SK-N-MC (cell line): ENCODE measurements around the gene COL18A1.

Source experiments
- EZH2 ChIP-seq: fragments of 200-600 bp; sonication (generic); IDR thresholded peaks from one replicate; pipeline ENCODE4 v1.6.1; 2017; ENCODE audit warnings: antibody characterized with exemption
- POLR2AphosphoS5 ChIP-seq: IDR thresholded peaks from 2 replicates; pipeline ENCODE4 v1.6.1; 2012; ENCODE audit warnings: mild to moderate bottlenecking, low read depth, low read length, borderline replicate concordance

DNA sequence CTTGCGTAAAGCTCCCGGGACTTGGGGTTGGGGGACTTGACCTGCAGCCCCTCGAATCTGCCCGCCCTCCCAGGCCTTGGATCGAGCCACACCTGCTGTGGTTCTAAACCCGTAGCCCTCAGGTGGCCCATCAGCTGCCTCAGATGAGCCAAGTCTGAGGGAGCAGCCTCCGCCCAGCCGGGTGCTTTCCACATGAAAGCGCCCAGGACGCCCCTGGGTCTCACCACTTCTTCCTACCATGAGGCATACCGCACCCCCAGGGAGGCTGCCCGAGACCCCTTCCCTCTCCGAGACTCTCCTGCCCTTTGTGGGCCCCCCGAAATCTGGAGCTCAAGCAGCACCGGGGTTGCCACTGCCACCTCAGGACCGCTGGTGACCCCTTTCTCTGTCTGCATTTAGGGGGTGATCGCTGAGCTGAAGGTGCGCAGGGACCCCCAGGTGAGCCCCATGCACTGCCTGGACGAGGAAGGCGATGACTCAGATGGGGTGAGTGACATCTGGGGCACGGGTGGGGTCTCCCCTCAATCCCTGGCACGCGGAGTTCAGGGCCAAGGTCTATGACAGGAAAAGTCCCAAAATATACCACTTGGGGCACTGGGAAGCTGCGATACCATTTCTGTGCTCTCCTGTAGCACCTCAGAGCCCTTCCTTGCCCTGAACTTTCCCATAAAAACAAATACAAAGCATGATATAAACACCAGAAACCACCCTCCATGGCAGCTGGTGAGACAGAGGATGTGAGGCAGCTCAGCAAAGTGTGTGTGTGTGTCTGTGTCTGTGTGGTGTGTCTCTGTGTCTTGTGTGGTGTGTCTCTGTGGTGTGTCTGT, 68.7 kb downstream of the COL18A1 start:
- TF ChIP-seq POLR2AphosphoS5 (no peak), EZH2 (no peak)
